ENCODE data around the gene SNX18.
"Not testable (repeated sequence)": the region's sequence is repeated elsewhere in the genome, so short reads cannot be mapped to it uniquely, and the experiment has no call there.

SNX18 gene

GRCh38 chr5:54517512-54518145 is at the start of gene SNX18:
TSS of gene SNX18 (plus strand) at chr5:54517759. CDS start at chr5:54517953, 194 bp downstream.
- DNase-seq (ENCODE audit: extremely low spot score, insufficient read length, low read depth), result peak; percentile 90
- FAIRE-seq, result peak; percentile 63

- FAIRE-seq (peak; percentile 46), DNase-seq (ENCODE audit: extremely low spot score, insufficient read length, low read depth) (no peak)
Observed at GRCh38 chr5:54469622-54470021, 47.9 kb upstream of the SNX18 start.

- FAIRE-seq (no peak), DNase-seq (ENCODE audit: extremely low spot score, insufficient read length, low read depth) (no peak)
Observed at GRCh38 chr5:54470128-54470527, 47.4 kb upstream of the SNX18 start.

- DNase-seq (ENCODE audit: extremely low spot score, insufficient read length, low read depth) (no peak), FAIRE-seq (no peak)
Observed at GRCh38 chr5:54470677-54471076, 46.9 kb upstream of the SNX18 start.

GRCh38 chr5:54471398-54471797 is 46.2 kb upstream of the SNX18 start:
- DNase-seq (ENCODE audit: extremely low spot score, insufficient read length, low read depth), result no peak
- no peak for FAIRE-seq

- no peak for FAIRE-seq
Observed at GRCh38 chr5:54476682-54477081, 40.9 kb upstream of the SNX18 start.

GRCh38 chr5:54477941-54478478 is 39.5 kb upstream of the SNX18 start:
- FAIRE-seq, result no peak

More at GRCh38 chr5:54476682-54477081, 40.9 kb upstream of the SNX18 start:
- DNase-seq (ENCODE audit: extremely low spot score, insufficient read length, low read depth), result no peak

GRCh38 chr5:54480296-54480695 is 37.3 kb upstream of the SNX18 start:
- DNase-seq (ENCODE audit: extremely low spot score, insufficient read length, low read depth), result no peak
- no peak for FAIRE-seq

More at GRCh38 chr5:54477941-54478478, 39.5 kb upstream of the SNX18 start:
- DNase-seq (ENCODE audit: extremely low spot score, insufficient read length, low read depth), result no peak

GRCh38 chr5:54484219-54484894 is 33.2 kb upstream of the SNX18 start:
- FAIRE-seq (no peak), DNase-seq (ENCODE audit: extremely low spot score, insufficient read length, low read depth) (no peak)

GRCh38 chr5:54485659-54486058 is 31.9 kb upstream of the SNX18 start:
- FAIRE-seq; DNase-seq (ENCODE audit: extremely low spot score, insufficient read length, low read depth): not testable (repeated sequence)

- not testable (repeated sequence) for DNase-seq (ENCODE audit: extremely low spot score, insufficient read length, low read depth); FAIRE-seq
Observed at GRCh38 chr5:54489648-54489979, 27.9 kb upstream of the SNX18 start.

- FAIRE-seq, result no peak
- no peak for DNase-seq (ENCODE audit: extremely low spot score, insufficient read length, low read depth)
Observed at GRCh38 chr5:54491326-54491725, 26.2 kb upstream of the SNX18 start.

- FAIRE-seq (no peak), DNase-seq (ENCODE audit: extremely low spot score, insufficient read length, low read depth) (no peak)
Observed at GRCh38 chr5:54492178-54492577, 25.4 kb upstream of the SNX18 start.

- DNase-seq (ENCODE audit: extremely low spot score, insufficient read length, low read depth) (no peak), FAIRE-seq (no peak)
Observed at GRCh38 chr5:54495027-54495426, 22.5 kb upstream of the SNX18 start.

GRCh38 chr5:54514291-54514690 is 3.3 kb upstream of the SNX18 start:
- DNase-seq (ENCODE audit: extremely low spot score, insufficient read length, low read depth), result no peak
- FAIRE-seq, result no peak

- DNase-seq (ENCODE audit: extremely low spot score, insufficient read length, low read depth) (no peak), FAIRE-seq (no peak)
Observed at GRCh38 chr5:54514841-54515432, 2.6 kb upstream of the SNX18 start.

- no peak for FAIRE-seq
- DNase-seq (ENCODE audit: extremely low spot score, insufficient read length, low read depth), result no peak
Observed at GRCh38 chr5:54515634-54516033, 1.9 kb upstream of the SNX18 start.

- DNase-seq (ENCODE audit: extremely low spot score, insufficient read length, low read depth) (no peak), FAIRE-seq (no peak)
Observed at GRCh38 chr5:54516051-54516655, 1.4 kb upstream of the SNX18 start.

- DNase-seq (ENCODE audit: extremely low spot score, insufficient read length, low read depth) (no peak), FAIRE-seq (no peak)
Observed at GRCh38 chr5:54517174-54517511, 416 bp upstream of the SNX18 start.

GRCh38 chr5:54518146-54518817 is 723 bp downstream of the SNX18 start:
- FAIRE-seq, result no peak
- DNase-seq (ENCODE audit: extremely low spot score, insufficient read length, low read depth), result no peak

All from GM18507 (cell line).